HG02759 (cell line): ENCODE results near the gene PHKA2.

Source experiments
- ATAC-seq: cut with Tn5 transposase; IDR thresholded peaks from one replicate; pipeline ENCODE4 v1.9.1; 2021; ENCODE audit warnings: mild to moderate bottlenecking, moderate library complexity; ENCODE audit not compliant: unreplicated experiment

Gene PHKA2

DNA sequence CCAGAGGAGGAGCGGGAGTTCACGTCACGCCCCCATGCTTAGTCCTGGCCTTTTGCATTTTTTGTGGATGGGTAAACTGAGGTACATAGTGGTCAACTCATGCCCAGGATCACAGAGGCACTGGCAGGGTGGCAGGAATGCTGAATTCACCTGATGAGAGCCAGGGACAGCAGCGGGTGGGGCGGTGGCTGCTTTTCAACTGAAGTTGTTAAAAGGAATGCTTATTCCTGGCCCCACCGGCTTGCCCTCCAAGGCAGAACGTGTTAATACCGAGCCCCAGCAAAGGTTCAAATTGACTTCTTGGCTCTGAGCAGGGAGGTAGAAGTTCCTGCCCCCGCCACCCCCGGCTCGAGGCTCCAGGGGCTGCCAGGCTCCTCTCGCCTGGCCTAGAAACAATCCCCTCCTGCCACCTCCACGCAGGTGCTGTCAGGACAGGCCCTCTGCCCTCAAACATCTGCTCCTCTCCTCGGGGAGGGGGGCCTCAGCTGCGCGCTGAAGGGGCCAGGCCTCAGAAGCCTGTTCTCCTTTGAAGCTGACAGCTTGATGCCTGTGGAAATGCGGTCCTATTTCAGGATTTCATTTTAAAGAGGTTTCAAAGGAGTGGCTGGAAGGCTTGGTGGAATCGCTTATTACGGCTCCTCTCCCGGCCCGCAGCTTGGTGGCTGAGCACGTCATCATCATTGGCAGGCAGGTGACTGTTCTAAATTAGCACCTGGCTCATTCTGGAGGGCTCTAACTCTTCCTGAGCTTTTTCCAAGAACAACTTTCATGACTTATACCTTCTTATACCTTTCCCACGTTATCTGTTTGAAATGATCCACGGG, 93.0 kb downstream of the PHKA2 start:
- no peak for ATAC-seq

DNA sequence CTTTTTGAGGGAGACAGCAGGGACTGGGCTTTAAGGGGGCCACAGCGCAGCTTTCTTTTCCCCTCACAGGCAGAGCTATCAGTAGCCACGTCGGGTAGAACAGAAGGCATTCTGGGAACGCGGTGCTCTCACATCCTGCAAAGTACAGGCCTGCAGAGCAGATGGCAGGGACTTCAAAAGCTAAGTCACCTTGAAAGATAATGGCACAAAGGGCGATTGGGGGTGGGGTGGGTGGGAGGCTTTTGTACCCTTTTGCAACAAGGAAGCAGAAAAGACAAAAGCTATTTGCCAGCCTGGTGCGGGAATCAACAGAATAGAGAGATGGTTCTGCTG, 93.9 kb downstream of the PHKA2 start:
- no peak for ATAC-seq

DNA sequence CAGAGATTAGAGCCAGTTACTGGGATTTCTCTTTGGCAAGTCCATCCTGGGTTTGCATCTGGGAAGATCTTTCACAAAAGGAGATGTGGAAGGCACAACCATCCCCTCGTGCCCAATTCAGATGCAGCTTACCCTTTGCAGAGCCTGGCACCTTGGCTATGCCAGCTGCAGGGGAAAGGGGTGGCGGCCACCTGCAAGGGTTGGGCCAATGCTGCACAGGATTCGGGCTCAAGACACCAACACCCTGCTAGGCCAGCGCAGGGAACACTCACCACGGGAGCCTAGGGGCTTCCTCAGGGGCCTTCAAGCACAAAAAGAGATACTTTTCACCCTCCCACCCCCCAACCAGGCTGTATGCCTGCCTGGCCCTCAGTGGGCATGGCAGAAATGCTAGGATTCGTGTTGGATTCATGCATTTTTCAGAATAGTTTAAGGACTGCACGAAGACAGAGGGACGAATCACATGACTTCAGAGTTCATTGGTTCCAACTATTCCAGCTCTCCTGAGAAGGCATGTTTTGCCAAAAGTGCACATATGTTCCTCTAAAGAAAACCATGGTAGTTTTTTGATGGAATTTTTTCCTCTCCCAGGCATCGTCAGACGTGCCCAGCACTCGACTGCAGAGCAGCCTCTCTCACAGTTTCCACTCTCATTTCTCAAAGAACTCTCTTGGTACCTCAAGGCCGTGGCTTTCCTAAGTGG, 94.4 kb downstream of the PHKA2 start:
- no peak for ATAC-seq

DNA sequence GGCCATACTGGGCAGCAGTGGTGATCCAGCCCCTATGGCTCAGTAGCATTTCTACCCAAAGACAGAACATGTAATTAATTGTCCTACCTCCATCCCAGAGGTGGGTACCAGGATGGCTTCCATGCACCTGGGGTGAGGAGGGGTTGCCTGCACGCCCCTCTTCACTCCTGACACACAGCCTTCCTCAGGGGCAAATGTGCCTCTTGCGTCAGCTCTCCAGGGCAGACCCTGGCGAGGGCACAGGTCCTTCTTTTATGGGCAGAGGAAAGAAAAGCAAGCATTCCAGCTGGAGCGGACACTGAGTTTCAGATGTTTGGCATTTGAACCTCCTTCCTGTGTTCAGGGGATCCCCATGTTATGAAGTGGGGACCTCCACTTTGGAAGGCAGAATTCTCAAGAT, 95.6 kb downstream of the PHKA2 start:
- ATAC-seq, result no peak

DNA sequence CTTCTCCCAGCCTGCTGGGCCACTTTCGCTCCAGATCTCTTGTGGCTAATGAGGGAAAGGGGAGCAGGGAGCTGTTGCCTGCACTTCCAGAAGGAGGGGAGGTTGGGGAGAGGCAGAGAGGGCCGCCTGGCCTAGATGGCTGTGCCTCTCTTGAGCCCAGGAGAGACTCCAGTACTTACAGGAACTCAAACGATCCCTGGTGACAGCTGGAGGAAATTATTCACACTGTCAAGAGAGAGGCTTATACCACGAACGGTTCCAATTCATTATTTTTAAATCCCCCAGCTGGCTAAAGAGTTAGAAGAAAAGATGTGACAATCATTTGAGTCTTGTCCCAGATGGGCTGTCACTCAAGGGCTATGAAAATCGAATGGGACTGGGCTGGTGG, 96.1 kb downstream of the PHKA2 start:
- no peak for ATAC-seq

DNA sequence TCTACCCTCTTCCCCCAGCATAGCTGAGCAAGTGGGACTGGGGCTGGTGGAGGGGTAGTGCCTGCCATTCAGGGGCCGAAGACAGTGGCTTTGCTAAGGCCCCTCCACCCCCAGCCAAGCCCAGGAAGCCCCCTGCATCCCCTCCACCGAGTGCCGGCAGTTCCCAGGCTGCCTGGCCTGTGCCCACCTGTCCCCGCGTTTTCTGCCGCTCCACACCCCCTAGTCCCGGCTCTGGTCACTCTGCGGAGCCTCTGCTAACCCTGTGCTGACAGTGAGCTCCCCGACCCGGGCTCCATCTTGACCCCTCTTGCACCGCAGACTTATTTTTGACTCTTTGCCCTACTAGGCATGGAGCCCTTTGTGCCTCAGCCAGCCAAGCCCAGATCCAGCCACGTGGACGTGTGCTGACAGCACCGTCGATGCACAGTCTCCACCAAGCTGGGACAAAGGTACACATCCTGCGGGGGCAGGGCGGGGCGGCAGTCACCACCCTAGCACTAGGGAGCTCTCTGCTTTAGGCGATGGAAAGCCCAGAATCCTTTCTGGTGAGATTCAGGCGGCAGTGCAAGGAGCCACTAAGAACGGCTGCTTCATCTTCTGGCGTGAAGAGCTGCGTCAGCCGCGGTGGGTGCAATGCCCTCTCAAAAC, 96.6 kb downstream of the PHKA2 start:
- ATAC-seq, result no peak

DNA sequence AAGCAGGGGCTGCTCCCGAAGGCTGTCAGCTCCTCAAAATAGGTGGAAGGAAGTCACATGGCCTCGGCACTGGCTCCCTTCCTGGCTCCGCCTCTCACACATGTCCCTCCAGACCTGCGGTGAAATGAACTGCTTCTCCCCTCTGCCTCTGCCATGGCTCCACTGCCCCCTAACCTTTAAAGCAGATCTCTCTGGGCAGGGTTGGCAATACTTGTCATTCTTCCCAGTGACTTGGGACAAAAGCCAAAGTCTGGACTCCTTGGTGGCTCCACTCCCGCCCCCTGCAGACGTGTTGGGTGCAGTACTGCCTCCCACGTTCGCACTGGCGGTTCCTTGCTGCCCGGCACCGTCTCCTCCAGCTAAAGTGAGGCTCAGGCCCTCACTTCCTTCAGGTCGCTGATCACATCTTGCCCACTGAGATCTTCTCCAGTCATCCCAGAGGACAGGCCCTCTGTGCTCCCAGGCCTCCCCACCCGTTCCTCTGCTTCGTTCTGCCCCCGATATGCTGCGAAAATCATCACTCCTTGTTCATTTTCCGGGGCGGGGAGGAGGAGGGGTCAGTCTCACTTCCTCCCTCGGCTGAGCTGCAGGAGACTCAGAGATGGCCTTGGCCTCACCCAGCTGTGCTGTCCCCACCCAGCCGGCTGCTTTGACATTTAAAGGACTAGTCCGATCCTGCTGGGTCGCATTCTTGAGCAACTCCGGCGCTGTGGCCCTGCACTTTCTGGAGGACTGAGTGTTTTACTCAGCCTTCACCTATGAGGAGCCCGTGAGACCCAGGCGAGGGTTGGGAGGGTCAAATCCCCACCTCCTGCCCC, 97.4 kb downstream of the PHKA2 start:
- peak; percentile 79 for ATAC-seq

DNA sequence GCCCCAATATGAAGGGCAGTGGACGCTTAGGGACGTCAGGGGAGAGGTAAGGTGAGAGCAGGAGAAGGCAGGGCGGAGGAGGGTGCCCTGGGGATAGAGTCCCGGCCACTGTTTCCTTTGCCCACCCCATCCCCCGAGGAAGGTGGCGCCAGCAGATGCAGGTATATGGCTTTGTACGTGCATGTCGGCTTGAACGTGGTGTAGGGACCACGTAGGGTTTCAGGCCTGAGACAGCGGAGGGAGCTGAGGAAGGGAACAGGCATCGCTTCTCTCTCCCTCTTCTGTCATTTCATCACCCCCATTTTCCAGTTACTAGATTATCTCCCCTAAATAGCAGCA, 97.9 kb downstream of the PHKA2 start:
- ATAC-seq, result peak; percentile 47

DNA sequence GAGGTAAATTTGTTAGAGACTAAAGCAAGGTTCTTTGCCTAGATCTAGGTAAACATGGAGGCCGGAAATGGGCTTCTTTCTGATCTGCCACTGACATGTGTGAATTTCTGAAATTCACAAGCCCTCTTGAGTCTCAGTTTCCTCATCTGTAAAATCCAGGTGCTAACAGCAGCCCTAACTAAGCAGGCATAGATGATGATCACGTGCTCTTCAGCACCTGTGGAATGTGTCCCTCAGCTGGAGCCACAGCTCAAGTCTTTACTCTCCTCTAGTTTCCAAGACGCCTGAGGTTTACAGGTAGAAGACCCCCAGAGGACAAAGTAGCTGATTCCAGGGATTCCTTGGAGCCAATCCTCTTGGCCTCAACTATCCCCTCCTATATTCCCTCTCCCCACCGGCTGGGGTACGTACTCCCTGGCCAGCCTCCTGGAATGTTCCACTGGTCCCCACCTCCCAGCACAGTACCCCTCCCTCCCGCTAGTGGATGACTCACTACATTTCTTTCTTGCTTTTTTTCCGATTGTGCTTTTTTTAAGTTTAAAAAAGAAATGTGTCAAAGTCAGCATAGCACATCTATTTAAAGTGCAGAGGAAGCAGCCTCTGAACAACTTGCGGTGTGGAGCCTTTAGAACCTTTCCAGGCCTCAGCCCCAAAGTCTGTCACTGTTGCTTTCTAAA, 98.4 kb downstream of the PHKA2 start:
- peak; percentile 17 for ATAC-seq

DNA sequence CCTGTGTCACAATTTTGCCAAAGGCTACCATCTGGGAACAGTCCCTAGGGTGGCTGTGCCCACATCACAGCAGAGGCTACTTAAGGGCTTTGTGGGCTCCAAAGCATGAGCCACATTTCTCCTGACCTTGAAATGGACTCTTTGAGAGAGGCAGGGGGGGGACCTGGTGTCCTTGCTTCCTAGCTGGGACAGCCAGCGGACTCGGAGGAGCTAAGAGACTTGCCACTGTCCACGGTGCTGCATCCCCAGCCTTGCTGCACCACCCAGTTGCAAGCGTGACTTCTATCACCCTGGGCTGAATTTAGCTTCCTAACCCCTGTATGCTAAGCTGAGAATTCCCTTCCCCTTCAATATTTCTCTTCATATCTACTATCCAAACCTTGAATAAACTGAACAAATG, 99.0 kb downstream of the PHKA2 start:
- ATAC-seq, result no peak

DNA sequence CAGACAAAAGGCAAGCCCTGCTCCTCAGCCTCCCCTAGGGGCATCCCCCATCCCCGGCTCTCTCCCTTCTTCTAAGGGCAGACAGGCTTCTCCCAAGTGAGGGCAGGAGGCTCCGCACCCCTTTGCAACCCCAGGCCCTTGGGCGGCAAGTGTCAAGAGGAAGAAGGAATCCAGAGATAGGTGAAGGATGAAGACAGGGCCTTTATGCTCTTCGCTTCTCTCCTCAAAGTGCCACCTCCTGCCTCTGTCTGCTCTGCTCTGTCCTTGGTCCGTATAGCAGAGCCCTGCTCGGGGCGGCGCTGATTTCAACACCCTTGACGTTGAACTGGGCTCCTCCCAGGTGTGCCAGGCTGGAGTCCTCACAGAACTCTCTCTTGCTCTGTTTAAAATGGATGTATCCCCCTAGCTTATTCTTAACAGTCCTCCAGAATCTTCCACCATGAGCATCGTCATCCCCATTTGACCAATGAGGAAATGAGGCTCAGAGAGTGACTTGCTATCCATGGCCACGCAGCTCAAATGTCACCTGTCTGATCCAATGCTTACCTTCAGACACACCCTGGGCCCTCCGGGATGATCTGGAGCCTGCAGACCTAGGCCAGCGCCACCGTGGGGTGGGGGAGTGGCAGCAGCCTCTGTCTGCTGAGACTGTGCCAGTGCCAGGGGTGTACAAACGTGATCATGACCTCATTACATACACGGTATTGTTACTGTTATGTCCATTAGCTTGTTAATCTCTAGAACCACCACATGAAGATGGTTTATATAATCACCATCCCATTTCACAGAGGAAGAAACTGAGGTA, 99.8 kb downstream of the PHKA2 start:
- ATAC-seq, result no peak

DNA sequence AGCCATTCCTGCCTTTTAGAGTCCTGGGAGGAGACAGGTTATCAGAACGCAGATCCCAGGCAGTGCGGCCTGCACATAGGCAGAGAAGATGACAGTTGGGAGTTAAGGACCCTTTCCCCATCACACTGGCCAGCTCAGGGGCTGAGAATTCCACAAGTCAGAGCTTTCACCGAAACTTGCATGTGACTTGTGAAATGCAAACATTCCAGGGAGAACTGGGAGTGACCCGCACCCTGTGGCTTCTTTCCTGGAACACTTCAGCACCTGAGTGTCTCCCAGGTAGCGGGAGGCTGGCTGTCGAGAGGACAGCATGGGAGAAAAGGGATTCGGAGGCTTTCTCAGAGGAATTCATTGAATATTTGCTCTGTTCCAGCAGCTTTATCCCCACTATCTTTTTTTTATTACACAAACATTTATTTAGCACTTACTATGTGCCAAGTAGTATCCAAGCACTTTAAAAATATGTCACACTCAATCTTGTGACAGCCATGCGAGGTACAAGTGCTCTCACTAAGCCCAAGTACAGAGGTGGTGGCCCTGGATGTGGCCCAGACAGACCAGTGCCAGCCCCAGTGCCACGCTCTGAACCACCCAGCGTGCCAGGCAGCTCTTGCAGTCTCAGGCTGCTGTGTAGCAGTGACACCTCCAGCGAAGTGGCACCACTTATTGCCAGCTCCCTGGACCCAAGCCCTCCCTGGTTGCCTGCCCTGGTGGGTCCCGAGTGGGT, 100.5 kb downstream of the PHKA2 start:
- no peak for ATAC-seq

DNA sequence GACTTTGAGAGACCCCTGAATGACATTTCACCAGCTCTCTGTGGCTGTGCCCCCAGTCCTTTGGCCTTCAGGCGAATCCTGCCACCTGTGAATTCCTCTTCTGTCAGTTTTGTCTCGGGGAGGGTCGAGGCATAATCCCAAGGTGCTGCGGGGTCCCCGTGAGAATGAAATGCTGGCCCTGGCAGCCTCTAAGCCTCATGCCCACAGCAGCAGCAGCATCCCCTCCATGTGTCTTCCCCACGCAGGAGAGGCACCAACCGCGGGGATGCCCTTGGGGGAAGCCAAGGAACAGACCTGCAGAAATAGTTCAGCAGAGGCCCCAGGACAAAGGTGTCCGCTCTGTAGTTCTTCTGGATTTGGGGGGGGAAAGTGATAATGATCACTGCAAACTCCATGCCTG, 104.8 kb downstream of the PHKA2 start:
- no peak for ATAC-seq

DNA sequence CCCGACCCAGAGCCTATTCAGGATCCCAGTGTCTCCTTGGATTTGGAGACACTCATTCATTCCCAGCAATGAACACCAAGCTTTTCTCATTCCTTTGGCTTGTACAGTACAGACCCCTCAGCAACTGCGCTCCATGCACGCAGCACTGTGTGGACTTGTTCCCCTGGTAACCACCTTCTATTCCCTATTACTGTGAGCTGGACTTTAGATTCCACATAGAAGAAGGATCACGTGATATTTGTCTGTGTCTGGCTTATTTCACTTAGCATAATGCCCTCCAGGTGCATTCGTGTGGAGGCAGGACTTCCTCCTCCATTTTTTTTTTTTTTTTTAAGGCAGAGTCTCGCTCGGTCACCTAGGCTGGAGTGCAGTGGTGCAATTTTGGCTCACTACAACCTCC, 106.4 kb downstream of the PHKA2 start:
- ATAC-seq, result no peak

DNA sequence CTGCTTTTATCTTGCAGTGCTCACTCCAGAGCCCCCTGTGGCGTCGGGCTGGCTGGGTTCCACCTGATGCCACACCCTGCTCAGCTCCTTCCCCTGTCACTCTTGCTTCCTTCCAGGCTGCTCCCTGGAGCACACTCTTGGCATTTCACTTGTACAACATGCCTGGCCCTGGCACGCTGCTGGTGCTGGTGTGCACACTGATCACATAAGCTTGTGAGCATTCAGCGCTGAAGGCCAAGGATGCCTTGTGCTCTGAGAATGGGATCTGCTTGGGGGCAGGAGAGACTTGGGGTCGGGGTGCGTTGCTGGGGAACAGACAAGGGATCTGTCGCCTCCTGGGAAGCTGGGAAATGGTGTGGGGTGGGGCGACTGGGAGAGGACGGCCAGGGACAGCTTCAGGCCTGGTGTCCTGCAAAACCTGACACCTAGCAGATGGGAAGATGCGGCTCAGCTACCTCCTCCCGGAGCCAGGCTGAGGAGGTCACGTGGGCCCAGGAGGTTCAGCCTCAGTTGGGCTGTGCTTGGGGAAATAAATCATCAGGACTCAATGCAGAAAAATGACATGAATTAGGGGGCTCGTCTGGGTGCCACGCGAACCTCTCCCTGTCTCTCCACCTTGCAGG, 108.5 kb downstream of the PHKA2 start:
- ATAC-seq, result no peak

DNA sequence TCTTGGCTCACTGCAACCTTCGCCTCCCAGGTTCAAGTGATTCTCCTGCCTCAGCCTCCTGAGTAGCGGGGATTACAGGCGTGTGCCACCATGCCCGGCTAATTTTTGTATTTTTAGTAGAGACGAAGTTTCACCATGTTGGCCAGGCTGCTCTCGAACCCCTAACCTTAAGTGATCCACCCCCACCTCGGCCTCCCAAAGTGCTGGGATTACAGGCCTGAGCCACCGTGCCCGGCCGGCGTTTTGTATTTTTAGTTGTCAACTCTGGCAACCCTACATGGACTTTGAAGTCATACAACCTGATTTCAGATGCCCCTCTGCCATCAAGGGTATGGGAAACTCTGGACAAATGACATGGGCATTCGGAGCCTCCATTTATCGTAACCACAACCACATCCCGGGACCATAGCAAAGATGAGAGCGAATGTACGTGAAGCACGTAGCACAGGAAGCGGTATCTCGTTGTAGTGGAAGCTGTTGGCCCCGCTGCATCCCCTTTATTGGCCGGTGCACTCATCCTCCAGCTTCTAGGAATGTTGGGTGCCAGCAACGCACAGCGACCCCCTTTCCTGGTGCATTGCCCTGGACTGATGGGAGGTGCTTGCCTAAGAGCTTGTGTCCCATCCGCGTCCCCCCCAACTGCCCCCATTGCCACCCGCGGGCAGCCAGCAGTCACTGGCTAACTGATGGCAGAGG, 109.2 kb downstream of the PHKA2 start:
- ATAC-seq, result no peak

DNA sequence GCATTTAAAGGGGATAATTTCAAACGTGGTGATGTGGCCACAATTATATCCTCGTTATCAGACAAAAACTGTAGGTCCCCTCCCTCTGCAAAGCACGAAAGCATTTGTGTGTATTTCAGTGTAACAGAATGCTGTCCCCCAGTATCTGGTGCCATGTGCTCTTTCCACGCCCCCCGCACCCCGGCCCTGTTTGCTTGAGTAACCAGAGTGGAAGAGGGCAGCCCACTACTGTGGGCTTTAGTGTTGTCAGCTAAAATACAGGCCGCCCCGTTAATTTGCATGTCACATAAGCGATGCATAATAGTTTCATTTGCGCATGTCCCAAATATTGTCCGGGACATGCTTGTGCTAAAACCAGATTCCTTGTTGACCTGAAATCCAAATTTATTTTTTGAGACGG, 110.1 kb downstream of the PHKA2 start:
- no peak for ATAC-seq

DNA sequence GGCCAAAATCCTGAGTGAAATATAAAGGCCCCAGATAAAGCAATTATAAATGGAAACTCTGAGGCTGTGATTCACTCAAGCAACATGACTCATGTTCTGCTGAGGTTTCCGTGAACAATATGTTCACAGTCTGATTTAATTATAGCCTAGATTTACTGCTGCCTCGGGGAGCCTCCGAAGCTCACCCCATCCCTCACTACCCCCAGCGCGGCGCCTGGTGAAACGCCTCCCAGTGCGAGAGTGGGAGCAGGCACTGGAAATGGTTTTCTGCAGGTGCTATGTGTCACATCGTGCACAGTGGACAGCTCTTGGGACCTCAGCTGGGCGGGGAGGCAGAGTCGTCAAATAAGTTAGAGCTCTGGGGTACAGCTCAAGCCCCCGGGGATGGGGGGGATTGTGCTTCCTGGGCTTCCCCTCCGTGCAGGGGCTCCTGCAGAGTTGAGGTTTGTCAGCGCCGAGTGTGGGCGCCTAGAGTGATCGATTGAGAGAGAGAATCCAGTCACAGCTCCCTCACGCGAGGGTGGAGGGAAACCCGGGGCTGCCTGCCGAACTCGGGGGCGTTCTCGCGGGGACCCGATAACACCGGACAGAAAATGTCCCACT, 110.6 kb downstream of the PHKA2 start:
- ATAC-seq, result no peak
